ENCODE data around the gene OR10H5.
"Not testable (repeated sequence)": the region's sequence is repeated elsewhere in the genome, so short reads cannot be mapped to it uniquely, and the experiment has no call there.

Gene OR10H5

DNA sequence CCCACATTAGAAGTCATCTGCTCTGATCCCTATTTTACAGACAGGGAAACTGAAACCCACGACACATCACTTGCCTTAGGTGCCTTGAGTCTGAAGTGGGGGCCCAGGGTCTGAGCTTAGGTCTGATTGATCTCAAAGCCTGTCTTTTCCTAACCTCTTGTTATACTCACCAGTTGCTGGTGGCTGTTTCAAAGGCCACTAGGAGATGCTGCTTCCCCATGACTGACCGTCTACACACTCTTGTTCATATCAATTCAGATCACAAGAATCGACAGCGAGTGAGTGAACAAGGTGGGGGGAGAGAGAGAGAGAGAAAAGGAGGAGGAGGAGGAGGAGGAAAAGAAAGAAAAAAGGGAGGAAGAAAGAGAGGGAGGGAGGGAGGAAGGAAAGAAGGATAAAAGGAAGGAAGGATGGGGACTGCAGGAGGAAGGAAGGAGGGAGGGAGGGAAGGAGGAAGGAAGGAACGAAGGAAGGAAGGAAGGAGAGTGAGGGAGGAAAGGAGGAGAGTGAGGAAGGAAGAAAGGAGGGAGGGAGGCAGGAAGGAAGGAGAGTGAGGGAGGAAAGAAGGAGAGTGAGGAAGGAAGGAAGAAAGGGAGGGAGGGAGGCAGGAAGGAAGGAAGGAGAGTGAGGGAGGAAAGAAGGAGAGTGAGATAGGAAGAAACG, 24.7 kb downstream of the OR10H5 start:
- peak; percentile 68 for DNase-seq

DNA sequence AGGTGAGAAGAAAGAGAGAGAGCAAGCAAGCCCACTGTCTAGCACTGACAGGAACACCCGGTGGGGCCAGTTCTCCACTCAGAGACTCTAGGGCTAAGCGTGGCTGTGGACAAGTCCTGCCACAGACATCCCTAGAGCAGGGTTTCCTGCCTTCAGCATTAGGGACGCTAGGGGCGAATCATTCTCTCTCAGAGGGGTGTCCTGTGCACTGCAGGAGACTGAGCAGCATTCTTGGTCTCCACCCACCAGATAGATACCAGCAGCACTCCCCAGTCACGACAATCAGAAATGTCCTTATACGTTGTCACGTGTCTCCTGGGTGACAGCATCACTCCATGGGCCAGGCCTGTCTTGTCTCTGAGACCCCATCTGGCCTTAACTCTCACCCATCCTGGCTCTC, 26.5 kb downstream of the OR10H5 start:
- DNase-seq = peak; percentile 19

DNA sequence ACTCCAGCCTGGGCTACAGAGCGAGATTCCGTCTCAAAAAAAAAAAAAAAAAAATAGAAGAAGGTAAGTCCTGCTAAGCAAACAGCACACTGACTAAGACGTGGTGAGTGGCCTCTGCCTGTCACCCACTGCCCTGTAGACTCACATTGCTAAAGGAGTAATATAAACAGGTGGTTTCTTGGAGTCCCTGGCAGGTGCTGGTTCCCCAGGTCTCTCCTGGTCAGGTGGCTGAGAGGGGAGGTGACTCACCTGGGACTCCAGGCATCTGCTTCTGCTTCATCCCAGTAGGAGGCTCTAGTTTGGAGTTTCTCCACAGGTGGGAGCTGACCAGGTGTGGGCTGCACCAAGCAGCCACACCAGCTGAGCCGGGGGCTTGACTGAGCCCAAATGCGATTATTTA, 27.8 kb downstream of the OR10H5 start, which contains the start of gene OR10H1:
Gene OR10H1, minus strand, starts transcription at position 359 of the 400 bp plus-strand sequence. CDS start 7,627 bp downstream, outside the sequence.
- DNase-seq = no peak

DNA sequence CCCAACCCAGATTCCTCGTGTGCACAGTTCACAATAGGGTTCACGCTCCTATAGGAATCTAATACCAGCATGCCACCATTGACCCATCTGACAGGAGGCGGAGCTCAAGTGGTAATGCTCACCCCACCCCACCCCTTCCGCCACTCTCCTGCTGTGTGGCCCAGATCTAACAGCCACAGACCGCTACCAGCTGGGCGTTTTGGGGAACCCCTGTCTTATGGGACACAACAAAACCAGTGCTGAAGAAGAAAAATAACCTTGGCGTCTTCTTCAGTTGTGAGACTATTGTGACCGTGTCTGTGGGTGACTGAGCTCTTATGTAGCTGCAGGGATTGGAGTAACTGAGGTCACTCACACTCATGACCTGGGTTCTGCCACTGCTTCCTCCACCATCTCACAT, 33.2 kb downstream of the OR10H5 start:
- DNase-seq = peak; percentile 42

DNA sequence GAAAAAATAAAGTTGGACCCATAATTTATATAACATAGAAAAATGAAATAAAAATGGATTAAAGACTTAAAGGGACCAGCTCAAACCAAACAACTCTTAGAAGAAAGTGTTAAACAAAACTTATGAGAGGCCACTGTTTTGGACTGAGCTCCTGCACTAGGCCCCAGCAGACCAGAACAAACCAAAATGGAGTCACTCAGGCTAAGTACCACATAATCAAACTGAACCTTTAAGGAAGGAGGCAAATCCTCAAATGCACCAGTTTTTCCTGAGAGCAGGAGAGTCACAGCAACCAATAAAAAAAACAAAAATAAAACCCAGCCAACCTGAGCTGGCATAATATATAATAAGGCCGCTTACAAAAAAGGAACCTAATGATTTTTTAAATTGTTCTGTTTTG, 38.3 kb downstream of the OR10H5 start:
- no peak for DNase-seq

DNA sequence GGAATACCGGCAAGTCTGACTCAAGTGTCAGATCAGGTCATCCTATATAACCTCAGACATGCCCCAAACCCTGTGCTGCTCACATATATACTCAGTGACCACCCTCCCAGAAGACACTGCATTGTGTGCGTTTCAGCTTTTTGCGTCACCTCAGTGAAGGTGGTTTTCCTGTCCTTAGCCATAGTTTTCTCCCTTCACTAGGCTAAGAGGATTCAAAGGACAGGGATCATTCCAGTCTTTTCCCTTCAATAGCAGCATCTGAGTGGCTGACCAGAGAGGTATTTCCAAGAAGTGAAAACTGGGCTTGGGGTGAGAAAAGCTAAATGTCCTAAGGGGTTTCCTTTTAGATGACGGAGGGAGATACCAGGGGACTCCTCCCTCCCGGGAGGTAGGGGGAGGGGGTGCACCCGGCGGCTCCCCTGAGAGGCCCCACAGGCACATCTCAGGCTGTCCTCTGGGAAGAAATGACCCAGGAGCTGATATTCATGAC, 40.7 kb downstream of the OR10H5 start:
- no peak for DNase-seq

DNA sequence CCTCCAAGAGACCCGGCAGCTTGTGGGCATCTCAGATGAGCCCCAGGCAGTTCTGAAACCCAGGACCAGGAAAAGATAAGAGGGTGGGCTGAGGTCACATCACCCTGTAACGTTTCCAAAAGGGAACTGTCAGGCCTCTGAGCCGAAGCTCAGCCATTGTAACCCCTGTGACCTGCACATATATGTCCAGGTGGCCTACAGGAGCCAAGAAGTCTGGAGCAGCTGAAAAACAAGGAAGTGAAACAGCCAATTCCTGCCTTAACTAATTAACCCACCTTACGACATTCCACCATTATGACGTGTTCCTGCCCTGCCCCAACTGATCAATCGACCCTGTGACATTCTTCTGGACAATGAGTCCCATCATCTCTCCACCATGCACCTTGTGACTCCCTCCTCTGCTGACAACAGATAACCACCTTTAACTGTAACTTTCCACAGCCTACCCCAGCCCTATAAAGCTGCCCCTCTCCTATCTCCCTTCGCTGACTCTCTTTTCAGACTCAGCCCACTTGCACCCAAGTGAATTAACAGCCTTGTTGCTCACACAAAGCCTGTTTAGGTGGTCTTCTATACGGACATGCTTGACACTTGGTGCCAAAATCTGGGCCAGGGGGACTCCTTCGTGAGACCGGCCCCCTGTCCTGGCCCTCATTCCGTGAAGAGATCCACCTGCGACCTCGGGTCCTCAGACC, 41.3 kb downstream of the OR10H5 start:
- DNase-seq = peak; percentile 33

DNA sequence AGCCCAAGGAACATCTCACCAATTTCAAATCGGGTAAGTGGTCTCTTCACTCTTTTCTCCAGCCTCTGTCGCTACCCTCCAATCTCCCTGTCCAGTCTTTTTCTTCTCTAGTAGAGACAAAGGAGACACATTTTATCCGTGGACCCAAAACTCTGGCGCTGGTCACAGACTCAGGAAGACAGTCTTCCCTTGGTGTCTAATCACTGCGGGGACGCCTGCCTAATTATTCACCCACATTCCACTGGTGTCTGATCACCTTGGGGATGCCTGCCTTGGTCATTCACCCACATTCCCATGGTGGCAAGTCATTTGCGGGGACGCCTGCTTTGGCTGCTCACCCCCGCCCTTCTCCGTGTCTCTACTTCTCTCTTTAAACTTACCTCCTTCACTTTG, 41.8 kb downstream of the OR10H5 start:
- DNase-seq = peak; percentile 36

DNA sequence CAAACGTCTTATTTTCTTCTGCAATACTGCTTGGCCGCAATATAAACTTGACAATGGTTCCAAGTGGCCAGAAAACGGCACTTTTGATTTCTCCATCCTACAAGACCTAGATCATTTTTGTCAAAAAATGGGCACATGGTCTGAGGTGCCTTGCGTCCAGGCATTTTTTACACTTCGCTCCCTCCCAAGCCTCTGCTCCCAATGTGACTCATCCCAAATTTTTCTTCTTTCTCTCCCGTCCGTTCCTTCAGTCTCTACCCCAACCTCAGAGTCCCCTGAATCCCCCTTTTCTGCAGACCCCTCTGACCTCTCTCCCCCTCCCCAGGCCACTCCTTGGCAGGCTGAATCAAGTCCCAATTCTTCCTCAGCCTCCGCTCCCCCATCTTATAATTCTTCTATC, 42.3 kb downstream of the OR10H5 start:
- no peak for DNase-seq

DNA sequence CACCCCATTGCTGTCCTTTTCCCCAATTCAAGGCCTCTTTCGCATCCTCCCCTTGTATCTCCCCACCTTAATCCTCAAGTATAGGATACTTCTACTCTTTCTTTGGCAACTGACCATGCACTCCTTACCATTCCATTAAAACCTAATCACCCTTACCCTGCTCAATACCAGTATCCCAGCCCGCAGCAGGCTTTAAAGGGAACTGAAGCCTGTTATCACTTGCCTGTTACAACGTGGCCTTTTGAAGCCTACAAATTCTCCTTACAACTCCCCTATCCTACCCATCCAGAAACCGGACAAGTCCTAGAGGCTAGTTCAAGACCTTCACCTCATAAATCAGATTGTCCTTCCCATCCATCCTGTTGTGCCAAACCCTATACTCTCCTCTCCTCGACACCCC, 44.2 kb downstream of the OR10H5 start:
- DNase-seq = no peak

DNA sequence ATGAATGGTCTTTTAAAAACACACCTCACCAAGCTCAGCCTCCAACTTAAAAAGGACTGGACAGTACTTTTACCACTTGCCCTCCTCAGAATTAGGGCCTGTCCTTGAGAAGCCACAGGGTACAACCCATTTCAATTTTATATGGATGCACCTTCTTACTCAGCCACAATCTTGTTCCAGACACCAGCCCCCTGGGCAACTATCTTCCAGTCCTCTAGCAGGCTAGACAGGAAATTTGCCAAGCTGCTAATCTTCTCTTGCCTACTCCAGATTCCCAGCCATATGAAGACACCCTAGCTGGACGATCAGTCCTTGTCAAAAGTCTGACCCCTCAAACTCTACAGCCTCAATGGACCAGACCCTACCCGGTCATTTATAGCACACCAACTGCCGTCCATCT, 46.8 kb downstream of the OR10H5 start:
- not testable (repeated sequence) for DNase-seq

DNA sequence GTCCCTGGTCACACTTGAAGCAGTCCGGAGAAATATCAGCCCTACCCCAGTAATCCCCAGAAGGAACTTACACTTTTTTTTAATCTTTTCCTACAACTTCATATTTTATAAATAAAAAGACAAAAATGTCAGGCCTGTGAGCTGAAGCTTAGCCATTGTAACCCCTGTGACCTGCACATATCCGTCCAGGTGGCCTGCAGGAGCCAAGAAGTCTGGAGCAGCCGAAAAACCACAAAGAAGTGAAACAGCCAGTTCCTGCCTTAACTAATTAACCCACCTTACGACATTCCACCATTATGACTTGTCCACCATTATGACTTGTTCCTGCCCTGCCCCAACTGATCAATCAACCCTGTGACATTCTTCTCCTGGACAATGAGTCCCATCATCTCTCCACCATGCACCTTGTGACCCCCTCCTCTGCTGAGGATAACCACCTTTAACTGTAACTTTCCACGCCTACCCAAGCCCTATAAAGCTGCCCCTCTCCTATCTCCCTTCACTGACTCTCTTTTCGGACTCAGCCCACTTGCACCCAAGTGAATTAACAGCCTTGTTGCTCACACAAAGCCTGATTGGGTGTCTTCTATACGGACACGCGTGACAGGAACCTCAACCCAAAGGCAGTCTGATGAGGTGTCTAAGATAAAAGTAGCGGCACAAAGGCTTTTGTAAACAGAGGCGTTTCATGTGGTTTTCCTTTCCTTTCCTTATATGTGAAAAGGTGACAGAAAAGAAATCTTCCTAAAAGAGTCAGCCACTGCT, 48.3 kb downstream of the OR10H5 start:
- DNase-seq = peak; percentile 81

DNA sequence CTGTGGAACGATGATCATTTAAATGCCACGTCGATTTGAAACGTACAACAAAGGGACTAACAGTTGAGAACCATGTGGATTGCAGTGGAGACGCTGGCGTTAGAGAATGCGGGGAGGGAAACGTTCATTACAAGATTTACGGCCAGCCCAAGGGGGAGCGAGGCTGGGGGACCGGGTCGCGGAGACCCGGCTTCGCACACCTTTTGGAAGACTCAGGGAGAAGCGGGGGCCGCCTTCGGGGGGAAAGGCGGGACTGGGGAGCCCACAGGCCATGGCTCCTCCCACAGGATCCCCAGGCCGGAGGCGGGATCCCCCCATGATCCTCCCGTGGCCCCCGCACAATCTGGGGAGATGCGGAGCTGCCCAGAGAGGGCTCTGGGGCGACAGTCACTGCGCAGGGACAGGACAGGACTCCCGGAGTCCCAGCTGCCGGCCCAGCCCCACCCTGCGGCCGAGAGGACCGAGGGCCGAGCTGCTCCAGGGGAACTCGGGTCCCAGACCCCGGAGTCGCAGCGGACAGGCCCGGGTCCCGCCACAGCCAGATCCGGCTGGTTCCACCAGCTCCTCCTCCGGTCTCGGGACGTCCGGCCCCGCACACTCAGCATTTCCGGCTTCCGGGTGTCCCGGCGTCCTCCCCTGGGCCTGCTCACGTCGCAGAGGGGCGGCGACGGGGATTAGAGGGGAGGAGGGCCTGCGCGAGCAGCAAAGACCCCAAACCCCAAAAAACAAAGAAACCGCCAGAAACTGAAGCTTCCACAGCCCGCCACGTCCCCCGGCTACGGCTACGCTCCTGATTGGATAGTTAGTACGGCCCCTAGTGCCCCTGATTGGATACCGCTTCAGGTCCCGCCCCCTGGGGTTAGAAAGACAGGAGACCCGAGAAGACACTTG, 49.1 kb downstream of the OR10H5 start:
- peak; percentile 97 for DNase-seq

DNA sequence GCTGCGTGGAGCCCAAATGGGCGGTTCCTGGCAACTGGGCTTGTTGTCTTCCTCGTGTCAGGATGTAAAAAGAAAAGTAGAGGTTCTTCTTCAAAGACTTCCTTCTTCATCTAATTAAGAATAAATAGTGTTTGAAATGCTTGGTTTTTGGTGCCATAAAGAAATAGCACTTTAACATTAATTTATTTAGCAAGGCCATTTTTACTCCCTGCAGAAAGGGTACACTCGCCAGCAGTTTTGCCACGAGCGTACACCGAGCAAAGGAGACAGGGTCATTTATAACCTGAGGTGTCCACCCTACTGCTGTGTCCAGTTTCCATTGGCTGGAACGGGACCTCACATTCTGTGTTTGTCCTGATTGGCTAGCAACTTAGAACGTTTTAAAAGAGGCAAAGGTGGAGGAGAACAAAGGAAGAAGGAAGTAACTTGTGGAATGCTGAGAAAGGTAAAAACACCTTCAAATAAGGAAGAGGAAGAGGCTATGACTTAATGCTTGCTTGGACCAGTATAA, 49.8 kb downstream of the OR10H5 start:
- DNase-seq = no peak

DNA sequence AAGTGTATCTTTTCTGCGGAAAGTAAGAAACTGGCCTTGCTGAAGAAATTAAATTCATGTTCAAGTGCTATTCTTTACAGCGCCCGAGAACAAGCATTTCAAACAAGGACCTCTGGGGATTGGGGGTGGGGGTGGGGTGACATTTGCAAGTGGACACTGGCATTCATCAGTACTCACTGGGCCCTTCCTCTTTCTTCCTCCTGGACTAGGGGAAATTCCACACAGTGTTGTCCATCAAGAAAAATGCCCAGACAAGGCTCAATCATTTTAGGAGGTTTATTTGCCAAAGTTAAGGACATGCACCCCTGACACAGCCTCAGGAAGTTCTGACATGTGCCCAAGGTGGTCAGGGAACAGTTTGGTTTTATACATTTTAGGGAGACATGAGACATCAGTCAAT, 50.9 kb downstream of the OR10H5 start:
- no peak for DNase-seq

DNA sequence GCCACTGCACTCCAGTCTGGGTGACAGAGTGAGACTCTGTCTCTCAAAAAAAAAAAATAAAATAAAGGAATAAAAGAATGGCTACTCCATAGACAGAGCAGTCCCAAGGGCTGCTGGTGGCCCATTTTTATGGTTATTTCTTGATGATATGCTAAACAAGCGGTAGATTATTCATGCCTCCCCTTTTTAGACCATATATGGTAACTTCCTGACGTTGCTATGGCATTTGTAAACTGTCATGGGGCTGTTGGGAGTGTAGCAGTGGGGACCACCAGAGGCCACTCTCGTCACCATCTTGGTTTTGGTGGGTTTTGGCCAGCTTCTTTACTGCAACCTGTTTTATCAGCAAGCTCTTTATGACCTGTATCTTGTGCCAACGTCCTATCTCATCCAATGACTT, 52.4 kb downstream of the OR10H5 start:
- DNase-seq = not testable (repeated sequence)

DNA sequence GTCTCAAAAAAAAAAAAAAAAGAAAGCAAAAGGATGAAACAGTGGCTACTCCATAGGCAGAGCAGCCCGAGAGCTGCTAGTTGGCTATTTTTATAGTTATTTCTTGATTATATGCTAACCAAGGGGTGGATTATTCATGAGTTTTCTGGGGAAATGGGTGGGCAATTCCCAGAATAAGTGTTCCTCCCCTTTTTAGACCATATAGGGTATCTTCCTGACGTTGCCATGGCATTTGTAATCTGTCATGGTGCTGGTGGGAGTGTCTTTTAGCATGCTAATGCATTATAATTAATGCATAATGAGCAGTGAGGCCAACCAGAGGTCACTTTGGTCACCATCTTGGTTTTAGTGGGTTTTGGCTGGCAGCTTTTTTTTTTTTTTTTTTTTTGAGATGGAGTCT, 53.4 kb downstream of the OR10H5 start:
- DNase-seq = no peak

DNA sequence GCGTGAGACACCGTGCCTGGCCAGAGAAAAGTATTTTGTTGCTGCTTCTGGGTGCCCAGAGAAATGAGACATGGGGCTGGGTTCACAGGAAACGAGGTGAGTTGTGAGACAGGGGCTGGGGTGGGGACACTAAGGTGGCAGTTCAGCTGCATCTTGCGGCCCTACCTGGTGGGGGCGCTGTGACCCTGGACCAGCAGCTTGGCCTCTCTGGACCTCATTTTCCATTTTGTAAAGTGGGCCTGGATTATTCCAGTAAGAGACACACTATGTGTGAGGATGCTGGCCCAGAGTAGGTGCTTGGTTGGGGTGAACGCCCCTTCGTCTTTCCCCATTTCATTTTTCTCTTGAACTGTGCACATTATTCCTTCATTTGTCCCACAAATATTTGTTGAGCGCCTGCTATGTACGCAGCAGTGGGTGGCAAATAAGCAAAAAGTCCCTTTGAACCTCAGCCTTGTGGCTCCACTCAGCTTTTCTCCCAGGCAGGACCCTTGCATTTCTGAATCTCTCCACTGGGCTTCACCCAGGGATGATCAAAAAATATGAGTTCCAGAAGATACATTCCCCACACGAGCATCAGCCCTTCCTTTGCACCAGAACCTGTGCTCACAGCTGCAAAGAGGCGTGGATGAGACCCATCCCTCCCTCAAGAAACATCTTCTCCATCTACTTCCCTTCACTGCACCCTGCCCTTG, 54.6 kb downstream of the OR10H5 start:
- DNase-seq = peak; percentile 2

DNA sequence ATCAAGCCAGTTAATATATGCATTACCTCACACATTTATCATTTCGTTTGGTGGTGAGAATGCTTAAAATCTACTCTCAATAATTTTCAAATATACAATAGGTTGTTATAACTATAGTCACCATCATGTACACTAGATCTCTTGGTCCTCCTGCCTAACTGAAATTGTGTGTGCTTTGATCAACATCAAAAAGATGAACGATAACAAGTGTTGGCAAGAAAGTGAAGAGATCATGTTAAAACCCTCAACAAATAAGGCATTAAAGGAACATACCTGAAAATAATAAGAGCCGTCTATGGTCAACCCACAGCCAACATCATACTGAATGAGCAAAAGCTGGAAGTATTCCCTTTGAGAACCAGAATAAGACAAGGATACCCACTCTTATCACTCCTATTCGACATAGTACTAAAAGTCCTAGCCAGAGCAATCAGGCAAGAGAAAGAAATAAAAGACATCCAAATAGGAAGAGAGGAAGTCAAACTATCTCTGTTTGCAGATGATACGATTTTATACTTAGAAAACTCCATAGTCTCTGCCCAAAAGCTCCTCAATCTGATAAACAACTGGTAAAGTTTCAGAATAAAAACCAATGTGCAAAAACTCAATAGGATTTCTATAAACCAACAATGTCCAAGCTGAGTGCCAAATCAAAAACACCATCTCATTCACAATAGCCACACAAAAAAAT, 55.9 kb downstream of the OR10H5 start:
- DNase-seq = no peak

DNA sequence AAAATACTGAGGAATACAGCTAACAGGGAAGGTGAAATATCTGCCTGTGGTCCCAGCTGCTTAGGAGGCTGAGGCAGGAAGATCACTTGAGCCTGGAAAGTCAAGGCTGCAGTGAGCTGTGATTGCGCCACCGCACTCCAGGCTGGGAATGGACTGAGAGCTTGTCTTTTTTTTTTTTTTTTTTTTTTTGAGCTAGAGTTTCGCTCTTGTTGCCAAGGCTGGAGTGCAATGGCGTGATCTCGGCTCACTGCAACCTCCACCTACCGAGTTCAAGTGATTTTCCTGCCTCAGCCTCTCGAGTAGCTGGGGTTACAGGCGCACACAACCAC, 56.4 kb downstream of the OR10H5 start:
- DNase-seq = not testable (repeated sequence)

DNA sequence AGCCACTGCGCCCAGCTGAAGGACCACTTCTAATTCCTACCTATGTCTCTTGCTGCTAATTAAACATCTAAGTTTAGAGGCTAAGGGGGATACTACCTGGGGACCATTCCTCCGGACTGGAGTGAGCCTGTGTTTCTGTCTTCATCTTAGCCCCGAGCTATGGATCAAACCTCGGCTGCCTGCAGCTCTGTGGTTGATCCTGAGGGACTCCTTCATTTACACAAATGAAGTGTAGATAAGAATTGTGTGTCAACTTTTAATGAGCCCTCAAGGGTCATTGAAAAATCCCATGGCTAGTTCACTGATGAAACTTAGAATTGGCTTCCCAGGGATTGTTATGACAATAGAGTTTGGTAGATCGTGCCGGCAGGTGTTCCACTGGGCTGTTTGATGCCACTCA, 59.5 kb downstream of the OR10H5 start:
- DNase-seq = no peak

Measured in activated effector memory CD4-positive, alpha-beta T cell treated with anti-CD3 and anti-CD28 coated beads, Interleukin-2, amount 50 U/mL, for 16 hours (primary cell).